CD4-positive, alpha-beta T cell (primary cell): ENCODE measurements around the gene FGF8. TPM values are rescaled to one million over a fixed set of nuclear protein-coding genes. Genes with fewer than 3 reads are reported as not detected.

Source experiments
- ATAC-seq: fragments of 200-7000 bp; cut with Tn5 transposase; one replicate; pipeline ENCODE4 v1.10.0; 2022; ENCODE audit warnings: mild to moderate bottlenecking; ENCODE audit not compliant: poor library complexity
- CTCF ChIA-PET: fragments of 350-600 bp; sonication (Branson Sonifier 250); formaldehyde crosslinking; loops from one replicate; lab custom pipeline; 2021; ENCODE audit warnings: antibody characterized with exemption, inconsistent platforms; lab: Charles Lee
- POLR2A ChIA-PET: fragments of 350-600 bp; sonication (Branson Sonifier 250); formaldehyde crosslinking; loops from one replicate; lab custom pipeline; 2021; ENCODE audit warnings: antibody characterized with exemption, inconsistent platforms; lab: Charles Lee
- DNase-seq, 14 experiments: peaks; one replicate each; pipeline ENCODE4 v3.0.0-alpha.2; 2013 to 2020; ENCODE audit warnings: mixed read lengths in 2 of 14
- H3K27ac ChIP-seq, 2 donors: one replicate each; pipeline versions ENCODE4 v1.5.1 to v1.7.0; 2013; ENCODE audit warnings: low read length in 2 of 2, low read depth in 1 of 2, mild to moderate bottlenecking in 1 of 2
- H3K27me3 ChIP-seq, 2 experiments: 1 replicate in 1 of 2; 2 replicates in 1 of 2; pipeline versions ENCODE4 v1.6.1 to v1.7.0; 2013; ENCODE audit warnings: low read length in 2 of 2, control low read depth in 1 of 2, mild to moderate bottlenecking in 1 of 2, moderate library complexity in 1 of 2; ENCODE audit not compliant: insufficient read depth in 2 of 2, control insufficient read depth in 1 of 2
- H3K36me3 ChIP-seq: one replicate; pipeline ENCODE4 v1.6.1; 2013; ENCODE audit warnings: low read length, control low read depth; ENCODE audit not compliant: insufficient read depth
- H3K4me1 ChIP-seq: one replicate; pipeline ENCODE4 v1.6.1; 2013; ENCODE audit warnings: low read length, control low read depth; ENCODE audit not compliant: insufficient read depth
- H3K4me3 ChIP-seq: one replicate; pipeline ENCODE4 v1.5.1; 2013; ENCODE audit warnings: mild to moderate bottlenecking, low read length, moderate library complexity
- H3K9me3 ChIP-seq, 2 experiments: 1 replicate in 1 of 2; 2 replicates in 1 of 2; pipeline versions ENCODE4 v1.6.1 to v1.7.0; 2013; ENCODE audit warnings: low read length in 2 of 2, mild to moderate bottlenecking in 2 of 2, control low read depth in 1 of 2, moderate library complexity in 1 of 2; ENCODE audit not compliant: control insufficient read depth in 1 of 2, insufficient read depth in 1 of 2
- H3K27ac Mint-ChIP-seq: one replicate; pipeline ENCODE4 v1.8.0; 2020; ENCODE audit warnings: mixed read lengths
- H3K27me3 Mint-ChIP-seq: one replicate; pipeline ENCODE4 v1.8.0; 2021; ENCODE audit warnings: mixed read lengths
- H3K36me3 Mint-ChIP-seq: one replicate; pipeline ENCODE4 v1.8.0; 2021; ENCODE audit warnings: low read depth, mixed read lengths
- H3K4me1 Mint-ChIP-seq: one replicate; pipeline ENCODE4 v1.8.0; 2021; ENCODE audit warnings: low read depth, mixed read lengths
- H3K4me3 Mint-ChIP-seq: one replicate; pipeline ENCODE4 v1.8.0; 2020; ENCODE audit warnings: mild to moderate bottlenecking, mixed read lengths
- H3K9me3 Mint-ChIP-seq: one replicate; pipeline ENCODE4 v1.8.0; 2020; ENCODE audit warnings: mixed read lengths
- intact Hi-C, 2 experiments: fragments of 100-400 bp; cut with DNase I in 1 of 2; cut with micrococcal nuclease in 1 of 2; formaldehyde crosslinking; loops; one replicate each; pipeline versions ENCODE4 v1.15.1 to v1.9.0; 2023 to 2025; cut with DNase I, micrococcal nuclease
- total RNA-seq, 174 experiments: library from RNA in 2 of 174; stranded (reverse) in 2 of 174; gene quantifications; one replicate each; pipeline ENCODE4 v1.2.3 and lab custom pipeline; 2021 to 2026
- TF ChIP-seq, protein P1 (sequence below): fragments of 200-600 bp; IDR thresholded peaks from one replicate; pipeline ENCODE4 v1.8.0; 2022; ENCODE audit warnings: antibody characterized with exemption, mild to moderate bottlenecking

Gene FGF8
- total RNA-seq, 2 experiments from 2014 or later: not detected

DNA sequence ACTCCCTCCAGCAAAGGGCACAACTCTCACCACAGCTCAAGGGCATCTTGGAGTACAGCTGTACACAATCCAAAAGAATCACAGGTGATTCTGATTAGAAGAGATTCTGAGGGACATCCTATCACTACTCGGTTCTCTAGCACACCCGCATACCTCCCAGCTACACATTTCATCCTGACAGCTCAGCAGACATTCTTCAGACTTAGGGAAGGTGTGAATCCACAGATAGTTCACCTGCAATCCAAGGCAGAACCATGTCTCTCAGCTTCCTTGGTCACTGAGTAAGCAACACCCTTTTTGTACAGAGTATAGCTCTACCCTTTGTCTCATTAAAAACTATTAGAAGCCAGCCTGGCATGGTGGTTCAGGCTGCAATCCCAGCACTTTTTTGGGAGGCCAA lies 54.1 kb downstream of the FGF8 start:
- ChIA-PET CTCF (no interaction called here), POLR2A (no interaction called here)
- no peaks in the 10 kb centered on the region for H3K9me3 Mint-ChIP-seq
- TF ChIP-seq, protein P1, sequence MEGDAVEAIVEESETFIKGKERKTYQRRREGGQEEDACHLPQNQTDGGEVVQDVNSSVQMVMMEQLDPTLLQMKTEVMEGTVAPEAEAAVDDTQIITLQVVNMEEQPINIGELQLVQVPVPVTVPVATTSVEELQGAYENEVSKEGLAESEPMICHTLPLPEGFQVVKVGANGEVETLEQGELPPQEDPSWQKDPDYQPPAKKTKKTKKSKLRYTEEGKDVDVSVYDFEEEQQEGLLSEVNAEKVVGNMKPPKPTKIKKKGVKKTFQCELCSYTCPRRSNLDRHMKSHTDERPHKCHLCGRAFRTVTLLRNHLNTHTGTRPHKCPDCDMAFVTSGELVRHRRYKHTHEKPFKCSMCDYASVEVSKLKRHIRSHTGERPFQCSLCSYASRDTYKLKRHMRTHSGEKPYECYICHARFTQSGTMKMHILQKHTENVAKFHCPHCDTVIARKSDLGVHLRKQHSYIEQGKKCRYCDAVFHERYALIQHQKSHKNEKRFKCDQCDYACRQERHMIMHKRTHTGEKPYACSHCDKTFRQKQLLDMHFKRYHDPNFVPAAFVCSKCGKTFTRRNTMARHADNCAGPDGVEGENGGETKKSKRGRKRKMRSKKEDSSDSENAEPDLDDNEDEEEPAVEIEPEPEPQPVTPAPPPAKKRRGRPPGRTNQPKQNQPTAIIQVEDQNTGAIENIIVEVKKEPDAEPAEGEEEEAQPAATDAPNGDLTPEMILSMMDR: no peak
- intact Hi-C loops: no loop called here
- DNase-seq (no peak), ATAC-seq (no peak)
- Histone ChIP-seq H3K9me3 (no peaks in the 10 kb centered on the region), H3K27me3 (peaks cover 0 to 8% of the 10 kb centered on the region in 2 experiments), H3K4me3 (no peak overlapping the region), H3K27ac (no peak overlapping the region), H3K36me3 (no peaks in the 10 kb centered on the region), H3K4me1 (no peaks in the 10 kb centered on the region)
- H3K4me3 Mint-ChIP-seq: no peak overlapping the region
- no peaks in the 10 kb centered on the region for H3K4me1 Mint-ChIP-seq
- H3K27ac Mint-ChIP-seq: no peak overlapping the region
- H3K36me3 Mint-ChIP-seq: no peaks in the 10 kb centered on the region
- H3K27me3 Mint-ChIP-seq: peaks cover 28% of the 10 kb centered on the region

DNA sequence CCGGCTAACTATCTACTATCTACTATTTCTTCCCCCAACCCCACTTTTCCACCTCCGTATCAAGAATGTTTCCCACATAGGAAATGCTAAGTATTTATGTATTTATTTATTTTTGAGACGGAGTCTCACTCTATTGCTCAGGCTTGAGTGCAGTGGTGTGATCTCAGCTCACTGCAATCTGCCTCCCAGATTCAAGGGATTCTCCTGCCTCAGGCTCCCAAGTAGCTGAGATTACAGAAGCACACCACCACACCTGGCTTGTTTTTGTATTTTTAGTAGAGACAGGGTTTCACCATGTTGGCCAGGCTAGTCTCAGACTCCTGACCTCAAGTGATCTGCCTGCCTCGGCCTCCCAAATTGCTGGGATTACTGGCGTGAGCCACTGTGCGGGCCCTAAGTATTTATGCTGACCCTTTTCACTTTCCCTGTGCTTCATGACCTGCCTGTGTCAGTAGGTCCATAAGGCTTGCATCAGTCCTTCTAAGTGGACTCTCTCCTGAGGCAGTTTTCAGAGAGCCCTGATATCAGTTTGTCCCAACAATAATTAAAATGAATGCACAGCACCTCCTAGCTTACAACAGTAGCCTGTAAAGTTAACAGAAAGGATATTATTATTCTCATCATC lies 55.2 kb downstream of the FGF8 start:
- ATAC-seq: no peak
- Mint-ChIP-seq H3K4me3 (no peak overlapping the region), H3K27ac (no peak overlapping the region), H3K4me1 (no peaks in the 10 kb centered on the region), H3K9me3 (no peaks in the 10 kb centered on the region), H3K36me3 (no peaks in the 10 kb centered on the region), H3K27me3 (peaks cover 32% of the 10 kb centered on the region)
- H3K4me1 ChIP-seq: no peaks in the 10 kb centered on the region
- ChIA-PET POLR2A (no interaction called here), CTCF (no interaction called here)
- H3K27ac ChIP-seq: no peak overlapping the region
- intact Hi-C loops: no loop called here
- peaks cover 0 to 8% of the 10 kb centered on the region in 2 experiments for H3K27me3 ChIP-seq
- DNase-seq: no peak
- no peaks in the 10 kb centered on the region for H3K9me3 ChIP-seq
- H3K4me3 ChIP-seq: no peak overlapping the region
- TF ChIP-seq, protein P1: no peak
- no peaks in the 10 kb centered on the region for H3K36me3 ChIP-seq

Other genes with a start within 250 kb of the FGF8 start
- 10 to 100 TPM; 23.3 to 24.3 TPM for gene POLL, start 187.9 kb downstream of the FGF8 start, total RNA-seq
- gene DPCD, start 187.8 kb downstream of the FGF8 start, total RNA-seq: under 1 TPM; 0.31 to 0.96 TPM
- 10 to 100 TPM; 69.7 to 76.4 TPM for gene FBXW4, start 80.9 kb downstream of the FGF8 start, total RNA-seq
- 10 to 100 TPM; 15.5 to 15.8 TPM for gene NPM3, start 7.3 kb upstream of the FGF8 start, total RNA-seq
- gene OGA, start 42.3 kb upstream of the FGF8 start, total RNA-seq: 100 to 1,000 TPM; 395 to 416 TPM
- gene KCNIP2, start 67.7 kb upstream of the FGF8 start, total RNA-seq: 1 to 10 TPM in 1 of 2 experiments, under 1 TPM in 1; 0.77 to 1.6 TPM